Measurements from ENCODE around the gene CNTNAP5.

The CNTNAP5 gene

DNA sequence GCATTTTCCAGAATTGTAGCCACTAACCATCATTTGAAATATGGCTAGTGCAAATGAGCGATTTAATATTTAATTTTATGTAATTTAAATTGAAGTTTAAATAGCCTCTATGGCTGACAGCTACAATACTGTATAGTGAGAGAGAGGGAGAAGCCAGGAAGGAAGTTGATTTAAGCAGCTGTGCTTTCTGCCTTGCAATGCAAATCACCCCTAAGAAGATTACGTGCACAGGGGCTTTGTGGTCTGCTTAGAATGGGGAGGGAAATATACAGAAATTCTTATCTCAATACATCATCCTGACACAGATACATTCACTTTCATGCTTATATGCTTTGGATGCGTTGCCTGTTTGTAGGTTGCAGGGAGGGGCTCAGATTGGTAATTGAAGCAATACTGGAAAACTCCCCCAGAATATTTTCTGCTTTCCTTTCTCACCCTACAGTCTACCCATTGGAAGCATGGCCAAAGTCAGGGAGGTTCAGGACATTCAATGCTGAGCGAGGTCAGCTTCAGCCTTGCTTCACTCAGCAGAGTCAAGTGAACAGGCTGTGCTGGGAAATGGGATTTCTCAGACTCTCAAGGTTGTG is 674.0 kb downstream of the CNTNAP5 start:
- no peak for DNase-seq (ENCODE audit: low spot score)

DNA sequence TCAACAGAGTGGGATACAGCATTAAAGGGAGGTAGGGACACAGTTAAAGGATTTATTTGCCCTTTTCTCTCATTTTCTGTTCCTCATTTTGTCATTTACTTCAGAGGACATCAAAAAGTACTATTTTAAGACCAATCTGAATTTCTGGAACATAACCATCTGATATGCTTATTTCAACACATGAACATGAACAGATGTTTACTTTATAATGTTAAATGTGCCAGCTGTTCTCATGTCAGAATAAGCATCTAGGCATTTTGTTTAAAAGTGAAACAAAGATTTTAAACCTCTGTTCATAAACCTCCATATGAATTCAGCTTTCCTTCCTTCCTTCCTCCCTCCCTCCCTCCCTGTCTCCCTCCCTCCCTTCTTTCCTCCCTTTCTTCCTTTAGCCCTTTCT is 677.7 kb downstream of the CNTNAP5 start:
- DNase-seq (ENCODE audit: low spot score) = no peak

DNA sequence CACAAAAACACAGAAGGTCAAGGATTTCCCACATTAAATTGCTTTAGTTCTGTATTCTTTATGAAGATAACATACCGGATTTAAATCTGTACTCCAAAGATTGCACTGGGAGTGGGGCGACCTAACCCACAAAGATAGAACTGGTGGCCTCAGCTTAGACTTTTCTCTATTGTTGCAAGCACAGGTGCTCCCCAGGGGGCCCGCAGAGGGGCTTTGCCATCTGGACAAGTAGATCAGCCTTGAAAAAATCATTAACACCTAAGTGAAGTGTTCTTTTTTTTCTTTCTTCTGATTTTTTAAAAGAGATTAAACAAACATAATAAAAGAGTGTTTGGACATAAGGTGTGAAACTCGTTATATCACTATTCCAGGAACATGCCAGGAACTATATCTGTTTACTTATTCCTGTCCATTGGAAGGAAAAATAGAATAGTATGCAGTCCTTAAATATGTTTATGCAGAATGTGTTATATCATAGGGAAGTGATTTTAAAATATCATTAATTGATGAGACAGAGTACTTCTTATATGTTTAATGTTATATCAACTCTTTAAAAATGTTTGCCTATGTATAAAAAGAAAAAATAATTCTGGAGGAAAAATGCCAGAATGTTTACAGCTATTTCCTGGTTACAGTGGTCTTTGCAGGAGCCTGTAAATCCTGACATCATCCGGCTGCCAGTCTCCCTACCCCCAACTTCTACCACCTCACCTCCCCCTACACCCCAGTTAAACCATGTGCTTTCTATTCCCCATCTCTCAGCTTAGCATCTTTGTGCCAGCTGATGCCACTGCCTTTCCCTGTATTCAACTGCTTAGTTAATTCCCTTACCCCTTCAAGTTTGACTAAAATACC is 679.2 kb downstream of the CNTNAP5 start:
- no peak for DNase-seq (ENCODE audit: low spot score)

DNA sequence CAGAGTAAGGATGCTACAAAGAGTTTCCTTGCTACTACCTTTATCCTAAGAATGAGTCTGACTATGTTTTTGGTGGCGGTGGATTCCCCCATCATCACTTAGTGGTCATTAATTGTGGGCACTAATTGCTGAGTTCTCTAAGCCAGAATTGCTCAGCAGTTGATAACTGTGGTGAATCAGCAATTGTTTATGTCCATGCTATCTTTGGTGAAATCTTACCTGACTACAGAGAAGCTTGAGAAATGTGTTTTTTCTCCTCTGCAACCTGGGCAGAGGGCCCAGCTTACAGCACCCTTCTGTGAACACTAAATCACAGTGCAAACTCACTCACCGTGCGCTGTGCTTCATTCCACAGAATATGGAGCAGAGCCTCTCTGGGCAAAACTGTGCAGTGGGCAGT is 683.6 kb downstream of the CNTNAP5 start:
- no peak for DNase-seq (ENCODE audit: low spot score)

DNA sequence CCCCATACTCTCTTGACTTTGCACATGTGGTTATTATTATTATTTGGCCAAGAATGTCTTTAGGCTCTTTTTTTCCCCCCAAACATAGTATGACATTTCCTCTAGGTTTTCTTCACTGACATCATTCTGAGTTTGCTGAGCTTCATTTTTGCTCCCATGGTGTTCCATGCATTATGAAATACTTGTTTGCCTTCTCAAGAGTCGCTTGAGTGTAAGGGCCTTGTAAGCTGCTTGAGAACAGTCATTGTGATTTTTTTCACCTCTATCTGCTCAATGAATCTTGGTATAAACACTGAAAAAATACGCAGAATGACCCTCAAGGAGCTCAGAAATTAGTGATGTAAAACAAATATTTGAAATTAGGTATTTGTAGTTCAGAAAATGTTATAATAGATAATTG is 688.9 kb downstream of the CNTNAP5 start:
- DNase-seq (ENCODE audit: low spot score) = no peak

DNA sequence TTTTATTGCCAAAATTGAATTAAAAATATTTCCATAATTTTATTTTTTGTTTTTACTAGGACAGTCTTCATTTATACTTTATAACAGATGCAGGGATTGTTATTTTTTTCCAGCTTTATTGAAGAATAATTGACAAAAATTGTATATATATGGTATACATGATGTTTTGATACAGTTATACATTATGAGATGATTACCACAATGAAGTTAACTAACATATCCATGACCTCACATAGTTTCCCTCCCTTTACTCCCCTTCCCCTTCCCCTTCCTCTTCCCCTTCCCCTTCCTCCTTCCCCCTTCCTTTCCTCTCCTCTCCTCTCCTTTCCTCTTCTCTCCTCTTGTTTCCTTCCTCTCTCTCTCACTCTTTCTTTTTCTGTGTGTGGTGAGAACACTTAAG is 700.1 kb downstream of the CNTNAP5 start:
- no peak for DNase-seq (ENCODE audit: low spot score)

DNA sequence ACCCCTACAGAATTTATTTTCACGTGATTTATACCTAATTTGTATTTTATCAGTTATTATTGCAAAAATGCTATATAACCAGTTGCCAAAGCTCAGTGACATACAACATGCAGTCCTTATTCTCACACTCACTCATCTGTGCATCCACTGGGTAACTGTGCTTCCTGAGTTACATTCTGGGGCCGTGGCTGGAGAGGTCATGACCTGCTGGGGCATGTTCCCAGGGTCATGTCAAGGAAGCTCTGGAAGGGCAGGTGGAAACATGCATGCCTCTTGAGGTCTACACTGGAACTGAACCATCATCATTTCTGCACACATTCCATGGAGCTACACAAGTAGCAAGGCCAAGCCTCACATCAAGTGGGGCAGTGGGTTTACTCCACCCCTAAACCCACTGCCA is 715.5 kb downstream of the CNTNAP5 start:
- DNase-seq (ENCODE audit: low spot score) = no peak

DNA sequence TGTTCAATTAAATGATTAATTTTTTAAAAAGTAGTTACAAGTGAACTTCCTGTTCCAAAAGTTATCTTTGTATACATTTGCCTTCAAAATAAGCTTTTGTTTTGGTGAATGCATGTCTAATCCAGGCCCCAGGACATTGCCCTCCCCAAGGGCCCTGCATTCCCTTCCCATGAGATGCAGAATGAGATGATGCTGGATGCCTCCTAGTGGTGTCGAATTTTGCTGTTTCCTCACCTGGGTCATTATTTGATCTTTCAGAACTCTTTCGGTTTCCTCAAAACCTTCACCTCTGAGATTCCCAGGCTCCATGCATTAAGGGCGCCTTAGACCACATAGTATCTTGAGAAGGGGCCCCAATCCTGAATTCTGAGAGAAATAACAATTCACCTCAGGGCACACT is 728.8 kb downstream of the CNTNAP5 start:
- DNase-seq (ENCODE audit: low spot score) = no peak

DNA sequence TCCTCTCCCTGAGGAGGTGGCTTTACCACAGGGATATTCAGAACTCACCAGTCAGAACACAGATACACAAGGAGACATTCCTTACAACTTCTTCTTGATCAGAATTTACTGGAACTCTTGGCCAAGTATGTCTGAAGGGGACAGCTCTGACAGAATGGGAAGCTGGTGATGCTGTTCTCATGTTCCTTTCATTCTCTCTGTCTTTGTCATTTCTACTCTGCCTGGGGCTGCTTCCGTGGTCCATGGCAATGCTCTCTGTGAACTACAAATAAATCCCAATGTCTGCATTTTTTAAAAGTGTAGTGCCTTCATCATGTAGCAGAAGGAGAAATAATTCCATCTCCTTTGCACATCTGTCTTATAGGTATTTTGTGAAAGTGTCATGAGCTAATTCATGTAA is 730.3 kb downstream of the CNTNAP5 start:
- no peak for DNase-seq (ENCODE audit: low spot score)

DNA sequence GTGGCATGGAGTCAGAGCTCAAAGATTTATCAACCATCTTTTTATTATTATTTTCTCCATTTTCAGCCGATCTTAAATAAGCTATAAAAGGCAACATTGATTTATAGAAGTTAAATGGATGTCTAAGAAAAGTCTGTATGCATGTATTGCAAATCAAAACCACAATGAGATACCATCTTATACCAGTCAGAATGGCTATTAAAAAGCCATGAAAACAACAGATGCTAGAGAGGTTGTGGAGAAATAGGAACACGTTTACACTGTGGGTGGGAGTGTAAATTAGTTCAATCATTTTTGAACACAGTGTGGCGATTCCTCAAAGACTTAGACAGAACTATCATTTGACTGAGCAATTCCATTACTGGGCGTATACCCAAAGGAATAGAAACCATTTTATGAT is 731.0 kb downstream of the CNTNAP5 start:
- no peak for DNase-seq (ENCODE audit: low spot score)

DNA sequence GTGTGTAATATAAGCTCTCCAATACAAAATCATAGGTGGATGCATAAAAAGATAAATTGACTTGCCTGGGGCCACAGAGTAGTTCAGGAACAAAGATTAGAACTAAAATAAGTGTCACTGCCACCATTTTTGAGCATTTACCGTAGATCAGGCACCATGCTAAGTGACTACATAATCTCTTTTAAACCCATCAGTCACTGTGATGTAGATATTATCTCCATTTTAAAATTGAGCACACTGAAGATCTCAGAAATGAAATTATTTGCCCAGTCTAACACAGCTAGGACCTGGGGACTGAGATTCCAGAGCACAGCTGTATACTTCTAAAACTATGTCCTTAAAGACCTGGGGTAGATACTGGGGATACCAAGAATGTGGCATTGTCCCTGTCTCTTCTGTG is 737.3 kb downstream of the CNTNAP5 start:
- DNase-seq (ENCODE audit: low spot score) = no peak

DNA sequence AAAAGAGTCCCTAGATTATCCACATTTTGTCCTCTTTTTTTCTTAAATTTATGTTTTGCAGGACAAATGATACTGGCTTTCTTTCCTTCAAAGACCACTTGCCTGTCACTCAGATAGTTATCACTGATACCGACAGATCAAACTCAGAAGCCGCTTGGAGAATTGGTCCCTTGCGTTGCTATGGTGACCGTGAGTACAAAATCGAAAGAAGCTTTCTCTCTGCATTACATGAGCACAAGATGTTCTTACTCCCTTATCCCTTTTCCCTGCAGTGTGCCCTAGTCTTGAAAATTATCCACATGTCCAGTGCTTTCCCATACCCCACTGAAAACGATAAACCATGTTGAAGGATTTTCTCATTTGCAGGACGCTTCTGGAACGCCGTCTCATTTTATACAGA is 738.5 kb downstream of the CNTNAP5 start:
- DNase-seq (ENCODE audit: low spot score) = no peak

DNA sequence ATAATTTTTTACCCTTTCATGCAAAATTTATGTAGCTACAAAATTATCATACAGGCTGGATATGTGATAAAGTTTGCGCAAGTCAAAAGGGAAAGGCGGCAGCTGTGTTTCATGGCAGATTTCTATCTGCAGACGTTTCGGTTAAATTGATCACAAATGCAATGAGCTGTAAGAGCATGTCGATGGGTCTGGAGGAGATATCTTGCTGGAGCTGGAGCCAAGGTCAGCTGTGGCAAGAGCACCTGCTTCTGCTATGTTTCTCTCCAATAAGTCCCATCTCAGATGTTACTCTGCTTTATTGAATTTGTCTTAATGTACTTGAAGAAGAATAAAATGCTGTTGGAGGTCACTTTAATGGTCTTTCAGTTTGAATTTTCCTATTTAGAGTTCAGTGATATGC is 749.7 kb downstream of the CNTNAP5 start:
- DNase-seq (ENCODE audit: low spot score) = no peak

DNA sequence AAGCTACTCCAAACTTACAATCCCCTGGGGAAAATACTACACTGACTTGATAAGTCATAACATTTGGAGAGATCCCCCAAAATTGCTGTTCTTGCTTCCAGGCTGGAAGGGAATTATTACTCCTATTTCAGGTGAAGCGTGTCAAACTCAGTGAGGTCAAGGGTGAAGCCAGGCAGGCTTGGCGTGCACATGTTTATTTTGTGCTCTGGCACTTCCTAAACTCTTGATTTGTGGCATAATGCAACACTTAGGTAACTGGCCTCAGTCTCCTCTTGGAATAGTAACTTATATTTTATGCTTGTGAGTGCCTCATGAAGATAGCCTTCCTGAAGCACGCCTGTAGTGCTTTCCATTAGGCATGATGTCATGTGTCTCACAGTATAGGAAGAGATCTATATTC is 751.2 kb downstream of the CNTNAP5 start:
- no peak for DNase-seq (ENCODE audit: low spot score)

DNA sequence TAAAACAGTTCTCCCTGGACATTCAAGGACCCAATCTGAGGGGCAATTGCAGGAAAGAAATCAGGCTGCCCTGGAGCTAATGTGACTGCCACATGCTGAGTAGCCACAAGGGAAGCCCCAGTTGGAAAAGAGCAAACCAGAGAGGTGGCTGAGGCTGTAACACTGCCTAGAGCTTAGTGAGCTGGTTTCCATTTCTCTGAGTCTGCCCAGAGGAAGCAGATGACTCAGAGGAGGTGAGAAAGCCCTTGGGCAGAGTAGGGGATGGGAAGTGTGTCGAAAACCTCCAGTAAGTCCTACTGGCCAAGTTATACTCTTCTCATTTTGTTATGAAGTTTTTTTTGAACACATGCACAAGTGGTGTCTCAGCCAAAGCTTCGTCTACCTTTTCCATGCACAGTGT is 753.0 kb downstream of the CNTNAP5 start:
- DNase-seq (ENCODE audit: low spot score) = no peak

DNA sequence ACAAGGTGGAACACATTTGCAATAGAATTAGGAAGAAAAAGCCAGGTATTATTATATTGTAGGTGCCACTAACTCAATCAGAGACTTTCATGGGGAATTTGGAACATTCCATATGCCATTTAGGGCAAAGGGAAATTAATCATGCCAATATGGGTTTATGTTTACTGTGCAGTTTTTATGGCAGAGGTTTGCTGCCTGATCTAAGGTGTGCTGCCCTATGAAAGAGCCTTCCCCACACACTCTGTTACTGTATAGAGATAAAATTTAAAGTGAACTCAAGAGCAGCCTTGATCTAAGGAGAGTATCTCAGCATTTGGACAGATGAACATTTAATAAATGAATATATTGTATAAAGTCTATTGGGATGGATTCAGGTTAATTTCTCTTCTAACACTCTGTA is 771.6 kb downstream of the CNTNAP5 start:
- DNase-seq (ENCODE audit: low spot score) = no peak

DNA sequence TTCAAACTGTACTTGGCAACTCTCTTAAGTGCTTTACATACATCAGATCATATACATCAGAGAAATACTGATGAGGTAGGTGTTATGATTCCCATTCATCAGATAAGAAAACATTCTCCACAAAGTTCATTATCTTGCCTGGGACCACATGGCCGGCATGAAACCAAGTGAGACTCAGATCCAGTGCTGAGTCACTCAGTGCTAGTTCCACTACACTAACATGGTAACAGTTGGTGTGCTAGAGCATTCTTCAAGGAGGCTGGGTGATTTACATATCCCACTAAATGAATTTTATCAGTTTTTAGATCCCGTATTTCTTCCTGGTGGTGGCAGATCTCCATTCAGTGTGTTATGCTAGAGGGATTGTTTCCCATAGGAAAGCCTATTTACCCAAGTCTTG is 772.0 kb downstream of the CNTNAP5 start:
- no peak for DNase-seq (ENCODE audit: low spot score)

DNA sequence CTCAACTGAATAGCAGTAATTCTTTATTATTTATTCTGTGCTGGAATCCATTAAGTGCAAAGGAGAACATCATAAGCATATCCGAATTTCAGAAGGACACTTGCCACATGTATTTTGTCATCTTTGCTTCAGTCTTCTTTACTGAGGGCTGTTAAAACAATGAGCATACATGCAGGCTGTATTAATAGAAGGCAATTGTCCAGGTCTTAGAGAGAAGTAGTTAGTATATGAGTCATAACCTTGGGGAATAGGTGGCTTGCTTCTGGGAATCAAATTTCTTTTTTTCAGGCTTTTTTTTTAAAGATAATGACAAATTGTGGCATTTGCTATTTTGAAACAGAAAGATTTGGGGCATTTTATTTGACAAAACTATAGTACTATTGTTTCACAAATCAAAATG is 773.5 kb downstream of the CNTNAP5 start:
- no peak for DNase-seq (ENCODE audit: low spot score)

DNA sequence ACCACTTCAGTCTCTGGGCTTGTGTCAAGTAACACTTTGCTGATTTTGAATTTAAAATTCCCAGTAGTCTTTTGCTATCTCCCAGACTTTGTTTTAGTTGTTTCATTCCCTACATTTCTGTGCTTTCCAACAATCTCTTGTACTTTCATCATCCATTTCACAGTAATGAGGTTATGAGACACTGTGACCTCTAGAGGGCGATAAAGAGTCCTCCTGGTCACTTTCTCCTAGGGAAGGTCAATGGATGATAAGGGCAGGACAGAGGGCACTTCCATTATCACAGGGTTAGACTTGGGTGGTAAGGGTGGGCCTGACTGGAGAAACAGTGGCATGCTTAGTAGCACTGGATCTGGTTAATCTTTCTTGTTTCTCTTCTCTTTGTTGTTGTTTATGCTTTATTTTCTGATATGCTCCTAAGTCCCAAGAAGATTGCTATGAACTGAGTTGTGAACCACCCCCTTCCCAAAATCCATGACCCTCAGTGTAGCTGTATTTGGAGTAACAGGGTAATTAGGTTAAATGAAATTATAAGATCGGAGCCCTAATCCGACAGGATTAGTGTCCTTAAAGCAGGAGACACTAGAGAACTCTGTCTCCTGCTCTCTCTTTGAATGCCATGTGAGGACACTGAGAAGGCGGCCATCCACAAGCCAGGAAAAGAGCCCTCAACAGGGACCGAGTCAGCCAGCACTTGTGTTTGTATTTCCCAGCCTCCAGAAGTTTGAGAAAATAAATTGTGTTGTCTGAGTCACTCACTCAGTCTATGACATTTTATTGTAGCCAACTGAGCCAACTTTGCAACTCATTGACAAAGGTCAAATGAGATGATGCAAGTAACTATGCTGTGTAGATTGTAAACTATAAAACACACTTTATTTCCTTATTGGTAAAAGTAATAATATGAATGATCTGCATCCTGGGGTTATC is 779.2 kb downstream of the CNTNAP5 start:
- DNase-seq (ENCODE audit: low spot score) = peak; percentile 15

DNA sequence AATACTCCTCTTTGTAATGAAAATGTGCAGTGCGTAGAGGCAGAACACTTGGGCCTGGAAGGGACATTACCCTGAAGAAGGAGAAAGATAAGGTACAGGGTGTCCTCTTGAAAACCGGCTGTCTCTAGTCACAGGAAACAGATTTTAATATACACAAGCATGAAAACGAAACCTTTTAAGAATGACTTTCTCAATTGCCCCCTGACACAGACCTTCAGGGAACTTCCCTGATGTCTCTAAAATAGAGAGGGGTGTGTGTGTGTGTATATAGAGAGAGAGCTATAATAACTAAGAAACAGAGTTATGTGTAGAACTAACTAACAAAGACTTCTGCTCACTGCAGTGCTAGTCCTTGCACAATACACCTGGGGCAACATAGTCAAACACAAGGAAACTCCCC is 780.0 kb downstream of the CNTNAP5 start:
- no peak for DNase-seq (ENCODE audit: low spot score)

DNA sequence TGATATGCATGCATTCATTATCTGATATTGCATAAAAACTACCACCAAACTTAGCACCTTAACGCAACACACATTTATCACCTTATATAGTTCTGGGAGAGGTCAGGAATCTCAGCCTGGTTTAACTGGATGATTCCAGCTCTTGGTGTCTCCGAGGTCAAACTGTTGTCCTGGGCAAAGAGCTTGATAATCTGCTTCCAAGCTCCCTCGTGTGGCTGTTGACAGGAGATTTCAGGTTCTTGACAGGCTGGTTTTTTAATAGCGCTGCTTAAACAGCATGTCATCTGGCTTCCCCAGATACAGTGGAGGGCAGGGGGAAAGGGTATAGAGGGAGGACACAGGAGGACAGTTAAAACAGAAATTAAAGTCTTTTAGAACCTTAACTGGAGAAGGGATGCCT is 785.0 kb downstream of the CNTNAP5 start:
- peak; percentile 7 for DNase-seq (ENCODE audit: low spot score)

DNA sequence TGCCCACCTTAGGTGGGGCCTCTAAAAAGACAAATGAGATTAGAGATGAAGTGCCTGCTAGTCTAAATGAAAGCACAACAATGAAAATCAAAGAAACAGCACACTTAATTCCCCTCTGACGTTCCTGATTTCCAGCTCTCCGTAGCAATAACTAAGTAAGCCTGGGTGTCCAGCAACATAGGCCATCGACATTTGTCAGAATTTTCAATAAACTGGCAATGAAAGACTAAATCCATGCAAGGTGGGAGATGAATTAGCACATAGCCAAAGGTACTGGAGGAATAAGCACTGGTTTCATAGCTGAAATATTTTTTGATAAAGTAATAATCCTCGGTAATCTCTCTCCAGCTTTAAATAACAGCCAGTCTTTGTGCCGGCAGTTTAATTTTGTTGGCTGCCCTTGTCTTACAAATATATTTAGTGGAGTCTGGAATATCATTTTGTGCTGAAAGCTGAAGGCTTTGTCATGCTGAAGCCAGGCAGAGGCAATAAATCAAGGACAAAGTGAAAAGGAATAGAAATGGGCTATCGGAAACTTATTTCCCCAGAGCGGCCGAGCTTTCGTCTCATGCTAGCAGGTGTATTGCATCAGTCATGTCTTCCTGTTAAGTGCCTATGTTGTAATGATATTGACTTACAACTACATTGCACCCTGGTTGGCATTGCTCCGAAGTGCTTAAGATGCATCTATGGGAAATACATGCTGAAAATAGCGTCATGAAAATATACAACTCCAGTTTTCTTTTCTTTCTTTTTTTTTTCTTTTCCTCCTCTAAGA is 790.1 kb downstream of the CNTNAP5 start:
- DNase-seq (ENCODE audit: low spot score) = no peak

Data from LoVo (cell line).